Bladder microvascular endothelial cell (primary cell): Measurements from ENCODE around the gene FHL2. TPM values are rescaled to one million over a fixed set of nuclear protein-coding genes. Genes with fewer than 3 reads are reported as not detected.

Experiments
- total RNA-seq: library from RNA; depleted of rRNA; stranded (reverse); fragments of >200 nt; gene quantifications from 2 replicates; pipeline ENCODE4 v1.2.3, GENCODE V29; 2014

The FHL2 gene, protein sequence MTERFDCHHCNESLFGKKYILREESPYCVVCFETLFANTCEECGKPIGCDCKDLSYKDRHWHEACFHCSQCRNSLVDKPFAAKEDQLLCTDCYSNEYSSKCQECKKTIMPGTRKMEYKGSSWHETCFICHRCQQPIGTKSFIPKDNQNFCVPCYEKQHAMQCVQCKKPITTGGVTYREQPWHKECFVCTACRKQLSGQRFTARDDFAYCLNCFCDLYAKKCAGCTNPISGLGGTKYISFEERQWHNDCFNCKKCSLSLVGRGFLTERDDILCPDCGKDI
- total RNA-seq = 27.4 and 62.9 TPM in 2 replicates

DNA sequence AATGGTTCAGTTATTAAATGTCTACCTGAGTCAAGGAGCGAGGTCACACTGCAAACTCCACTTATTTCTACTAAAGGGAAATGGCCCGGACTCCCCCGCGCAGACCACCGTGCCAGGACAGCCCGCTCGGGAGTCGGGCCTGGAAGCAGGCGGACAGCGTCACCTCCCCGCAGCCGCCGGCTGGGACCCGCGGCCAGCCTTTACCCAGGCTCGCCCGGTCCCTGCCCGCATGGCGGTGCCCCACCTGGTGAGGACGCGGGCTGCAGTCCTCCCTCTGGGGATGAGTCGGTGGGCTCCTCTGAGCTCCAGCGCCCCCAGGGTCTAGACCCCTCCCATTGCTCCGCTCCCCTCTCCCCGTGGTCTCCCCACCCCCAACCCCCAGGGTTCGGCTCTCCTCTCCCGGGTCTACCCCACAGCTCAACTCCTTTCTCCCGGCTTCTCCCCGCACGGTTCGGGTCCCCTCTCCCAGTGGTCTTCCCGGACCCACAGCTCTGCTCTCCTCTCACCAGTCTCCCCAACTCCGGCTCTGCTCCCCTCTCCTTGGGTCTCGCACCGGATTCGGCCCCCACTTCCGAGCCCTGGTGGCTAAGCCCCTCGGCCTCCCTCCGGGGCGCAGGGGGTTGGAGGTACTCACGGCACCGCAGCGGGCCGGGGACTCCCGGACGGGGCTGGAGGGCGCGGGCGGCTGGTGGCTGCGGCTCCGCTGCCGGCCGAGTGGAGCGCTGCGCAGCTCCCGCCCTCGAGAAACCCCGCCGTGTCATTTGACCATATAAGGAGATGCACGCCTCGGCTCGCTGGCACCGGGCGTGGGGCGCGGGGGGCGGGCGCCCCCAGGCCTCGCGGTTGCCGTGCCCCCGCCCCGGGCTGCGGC, at the start of gene FHL2:
Gene FHL2, minus strand, starts transcription at position 716 of the 871 bp plus-strand sequence. CDS start 12,535 bp downstream, outside the sequence.

DNA sequence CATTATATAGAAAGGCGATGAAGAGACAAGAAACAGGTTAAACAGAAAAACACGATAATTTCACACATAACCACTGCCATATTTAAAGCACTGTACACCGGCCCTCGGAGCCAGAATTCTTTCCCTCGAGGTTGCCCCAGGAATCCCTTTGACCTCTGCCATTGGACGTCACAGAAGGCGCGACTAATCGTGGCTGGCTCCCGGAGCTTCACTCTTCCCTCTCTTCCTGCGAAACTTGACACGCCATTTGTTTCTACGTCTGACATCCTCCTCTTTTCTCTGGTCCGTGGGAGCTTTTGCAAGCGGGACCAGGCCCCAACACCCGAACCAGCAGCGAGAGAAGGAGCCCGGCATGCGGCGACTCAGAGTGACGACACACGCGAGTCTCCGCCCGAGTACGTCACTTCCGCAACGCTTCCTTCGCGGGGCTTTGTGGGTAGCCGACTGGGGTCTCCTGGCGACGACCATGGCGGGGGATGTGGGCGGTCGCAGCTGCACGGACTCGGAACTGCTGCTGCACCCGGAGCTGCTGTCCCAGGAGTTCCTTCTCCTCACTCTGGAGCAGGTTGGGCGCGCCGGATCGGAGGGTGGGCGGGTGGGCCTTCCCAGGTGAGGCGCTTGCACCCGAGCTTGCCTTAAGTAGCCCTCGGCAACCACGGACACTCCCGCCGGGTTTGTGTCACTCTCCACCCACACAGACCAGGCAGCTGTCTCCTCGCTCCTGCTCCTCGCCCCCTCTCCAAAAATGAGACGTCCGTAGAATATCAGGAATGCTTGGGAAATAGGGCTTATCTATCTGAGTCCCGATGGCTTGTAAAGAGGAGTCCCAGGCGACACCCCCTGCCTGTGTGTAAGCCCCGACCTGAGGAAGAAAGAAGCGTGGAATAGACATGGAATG, 61.5 kb downstream of the FHL2 start, which contains the start of gene C2orf49:
Gene C2orf49, plus strand, starts transcription at position 419 of the 898 bp plus-strand sequence. Its CDS starts 48 bp downstream, at position 467.

DNA sequence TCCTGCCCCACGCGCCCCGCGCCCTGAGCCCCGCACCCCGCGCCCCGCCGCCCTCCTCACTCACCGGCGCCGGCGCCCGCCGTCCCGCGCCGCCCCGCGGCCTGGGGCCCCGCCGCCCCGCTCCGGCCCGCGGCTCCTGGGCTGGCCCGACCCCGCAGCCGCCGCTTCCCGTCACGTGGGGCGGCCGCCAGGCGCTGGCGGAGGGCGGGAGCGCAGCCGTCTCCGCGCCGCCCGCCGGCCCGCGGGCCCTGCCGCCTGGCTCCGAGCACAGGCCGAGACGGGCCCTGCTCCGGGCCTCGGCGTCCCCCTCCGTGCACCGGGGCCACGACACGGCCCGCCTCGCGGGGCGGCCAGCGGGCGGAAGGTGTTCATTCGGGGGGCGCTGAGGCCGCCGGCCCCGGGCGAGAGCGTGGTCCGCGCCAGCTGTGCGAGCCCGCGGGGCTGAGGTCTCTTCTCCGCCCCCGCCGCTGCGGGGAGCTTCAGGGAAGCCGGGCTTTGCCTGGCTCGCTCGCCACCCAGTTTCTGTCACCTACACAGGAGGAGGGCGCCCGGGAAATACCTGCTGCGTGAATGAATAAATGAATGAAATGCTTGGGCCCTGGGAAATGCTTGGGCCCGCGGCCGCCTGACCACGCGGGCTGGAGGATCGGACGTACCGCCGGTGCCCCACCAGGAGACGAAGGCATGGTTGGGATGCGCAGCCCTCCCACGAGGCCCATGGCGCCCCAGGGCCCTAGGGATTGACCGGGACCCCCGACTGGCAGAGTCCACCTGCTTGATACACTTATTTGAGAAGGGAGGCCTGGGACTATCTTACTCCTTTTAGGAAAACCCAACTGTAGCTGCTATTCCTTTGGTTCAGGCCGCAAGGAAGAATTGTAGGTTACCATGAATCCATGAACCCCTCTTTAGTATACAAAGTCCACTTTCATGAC, 69.0 kb downstream of the FHL2 start, which contains the start of gene TGFBRAP1:
Gene TGFBRAP1, minus strand, starts transcription at position 175 of the 935 bp plus-strand sequence. CDS start 21,434 bp downstream, outside the sequence.

Other genes starting within 250 kb of the FHL2 start
- gene GPR45, start 157.3 kb downstream of the FHL2 start, total RNA-seq = not detected in 2 replicates
- gene TGFBRAP1, start 69.3 kb downstream of the FHL2 start, total RNA-seq = 19.6 and 66.3 TPM in 2 replicates
- 9.4 and 18.2 TPM in 2 replicates for gene C2orf49, start 61.5 kb downstream of the FHL2 start, total RNA-seq